Peyer's patch (tissue), 4 donors: ENCODE results near the gene CCDC122.

Experiments used
- CTCF ChIP-seq, 6 experiments: fragments of 450-650 bp in 4 of 6; fragments of 200-600 bp in 2 of 6; sonication (generic) in 1 of 6; IDR thresholded peaks; one replicate each; pipeline ENCODE4 v1.5.1; 2017 to 2019; ENCODE audit warnings: antibody characterized with exemption in 6 of 6, mild to moderate bottlenecking in 3 of 6, moderate library complexity in 1 of 6
- POLR2A ChIP-seq, 2 donors: fragments of 450-650 bp; IDR thresholded peaks; one replicate each; pipeline ENCODE4 v1.5.1; 2017; ENCODE audit warnings: antibody characterized with exemption in 2 of 2, mild to moderate bottlenecking in 2 of 2, moderate library complexity in 2 of 2

- no peak for TF ChIP-seq CTCF (IDR thresholded peaks at IDR 0.05)
- no peak for TF ChIP-seq POLR2A (IDR thresholded peaks at IDR 0.05)
Measured at GRCh38 chr13:43877326-43877725, 2.2 kb downstream of the CCDC122 start.
